Progenitor cell of endocrine pancreas (in vitro differentiated cells): ENCODE results near the gene NUP188. TPM values are rescaled to one million over a fixed set of nuclear protein-coding genes. Genes with fewer than 3 reads are reported as not detected.
A peak's percentile ranks its signal among the peaks of the same experiment; 100 is the strongest.

Experiments
- DNase-seq: peaks from one replicate; pipeline ENCODE4 v3.0.0; 2021; ENCODE audit warnings: low spot score; ENCODE audit not compliant: unreplicated experiment
- H3K27ac Mint-ChIP-seq: 2 replicates; pipeline ENCODE4 v1.8.0; 2021; ENCODE audit warnings: mild to moderate bottlenecking, moderate library complexity, mixed read lengths
- H3K27me3 Mint-ChIP-seq: 2 replicates; pipeline ENCODE4 v1.8.0; 2021; ENCODE audit warnings: mixed read lengths
- H3K36me3 Mint-ChIP-seq: 2 replicates; pipeline ENCODE4 v1.8.0; 2022; ENCODE audit warnings: mixed read lengths; ENCODE audit not compliant: insufficient read depth
- H3K4me1 Mint-ChIP-seq: 2 replicates; pipeline ENCODE4 v1.8.0; 2021; ENCODE audit warnings: low read depth, mixed read lengths
- H3K4me3 Mint-ChIP-seq: 2 replicates; pipeline ENCODE4 v1.8.0; 2021; ENCODE audit warnings: low read depth, mild to moderate bottlenecking, moderate library complexity, mixed read lengths
- H3K9me3 Mint-ChIP-seq: 2 replicates; pipeline ENCODE4 v1.8.0; 2021; ENCODE audit warnings: low read depth, mixed read lengths
- total RNA-seq: library from RNA; stranded (reverse); gene quantifications from 2 replicates; pipeline ENCODE4 v1.2.1, GENCODE V29; 2021
- TF ChIP-seq, protein P1 (sequence below): fragments of 200-600 bp; sonication (generic); IDR thresholded peaks from one replicate; pipeline ENCODE4 v1.5.0; 2021; ENCODE audit warnings: antibody characterized with exemption, mild to moderate bottlenecking; ENCODE audit not compliant: unreplicated experiment

Gene NUP188
- total RNA-seq, 1 donor from 2014 or later: 74.8 TPM

DNA sequence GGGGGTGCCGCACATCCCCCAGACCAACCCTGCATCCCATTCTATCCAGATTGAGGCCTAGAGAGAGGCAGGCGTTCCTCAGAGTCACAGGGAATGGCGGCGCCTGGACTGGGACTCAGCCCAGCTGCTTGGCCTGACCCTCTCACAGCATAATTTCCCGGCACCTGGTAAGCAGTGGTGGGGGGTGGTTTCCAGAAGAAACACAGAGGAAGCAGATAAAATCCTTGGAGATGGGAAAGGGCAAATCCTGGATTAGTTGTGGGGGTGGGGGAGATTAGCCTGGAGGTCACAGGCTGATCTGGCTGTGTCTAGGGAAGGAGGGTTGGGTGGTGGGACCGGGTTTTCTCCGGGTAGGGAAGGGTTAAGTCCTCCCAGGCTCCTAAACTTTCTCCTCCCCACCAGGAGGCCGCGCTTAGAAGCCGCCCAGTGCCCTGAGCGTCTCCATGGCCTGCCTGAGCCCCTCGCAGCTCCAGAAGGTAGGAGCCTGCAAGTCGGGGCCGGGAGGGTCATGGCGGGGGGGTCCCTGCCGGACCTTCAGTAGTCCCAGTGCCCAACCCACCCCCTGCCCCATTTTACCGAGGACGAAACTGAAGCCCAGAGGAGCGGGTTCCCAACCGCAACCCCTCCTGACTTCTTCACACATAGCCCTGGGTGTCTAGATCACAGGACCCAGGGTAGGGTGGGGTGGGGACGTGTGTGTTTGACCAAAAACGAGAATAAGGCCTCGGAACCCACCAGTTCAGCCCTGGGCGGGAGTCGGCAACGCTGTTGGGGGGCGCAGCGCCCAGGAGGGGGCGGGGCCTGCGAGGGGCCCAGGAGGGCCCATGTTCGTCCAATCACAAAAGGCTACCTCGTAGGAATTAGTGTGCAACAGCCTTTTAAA lies 25.4 kb upstream of the NUP188 start:
- H3K36me3 Mint-ChIP-seq: peaks cover 2% of the 10 kb centered on the region
- peak overlapping the region; percentile 83 for H3K4me3 Mint-ChIP-seq
- peak; percentile 50 for DNase-seq
- H3K27me3 Mint-ChIP-seq: no peaks in the 10 kb centered on the region
- TF ChIP-seq, protein P1, sequence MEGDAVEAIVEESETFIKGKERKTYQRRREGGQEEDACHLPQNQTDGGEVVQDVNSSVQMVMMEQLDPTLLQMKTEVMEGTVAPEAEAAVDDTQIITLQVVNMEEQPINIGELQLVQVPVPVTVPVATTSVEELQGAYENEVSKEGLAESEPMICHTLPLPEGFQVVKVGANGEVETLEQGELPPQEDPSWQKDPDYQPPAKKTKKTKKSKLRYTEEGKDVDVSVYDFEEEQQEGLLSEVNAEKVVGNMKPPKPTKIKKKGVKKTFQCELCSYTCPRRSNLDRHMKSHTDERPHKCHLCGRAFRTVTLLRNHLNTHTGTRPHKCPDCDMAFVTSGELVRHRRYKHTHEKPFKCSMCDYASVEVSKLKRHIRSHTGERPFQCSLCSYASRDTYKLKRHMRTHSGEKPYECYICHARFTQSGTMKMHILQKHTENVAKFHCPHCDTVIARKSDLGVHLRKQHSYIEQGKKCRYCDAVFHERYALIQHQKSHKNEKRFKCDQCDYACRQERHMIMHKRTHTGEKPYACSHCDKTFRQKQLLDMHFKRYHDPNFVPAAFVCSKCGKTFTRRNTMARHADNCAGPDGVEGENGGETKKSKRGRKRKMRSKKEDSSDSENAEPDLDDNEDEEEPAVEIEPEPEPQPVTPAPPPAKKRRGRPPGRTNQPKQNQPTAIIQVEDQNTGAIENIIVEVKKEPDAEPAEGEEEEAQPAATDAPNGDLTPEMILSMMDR: no peak
- H3K4me1 Mint-ChIP-seq: peaks cover 6% of the 10 kb centered on the region
- no peaks in the 10 kb centered on the region for H3K9me3 Mint-ChIP-seq
- H3K27ac Mint-ChIP-seq: peak overlapping the region; percentile 96

DNA sequence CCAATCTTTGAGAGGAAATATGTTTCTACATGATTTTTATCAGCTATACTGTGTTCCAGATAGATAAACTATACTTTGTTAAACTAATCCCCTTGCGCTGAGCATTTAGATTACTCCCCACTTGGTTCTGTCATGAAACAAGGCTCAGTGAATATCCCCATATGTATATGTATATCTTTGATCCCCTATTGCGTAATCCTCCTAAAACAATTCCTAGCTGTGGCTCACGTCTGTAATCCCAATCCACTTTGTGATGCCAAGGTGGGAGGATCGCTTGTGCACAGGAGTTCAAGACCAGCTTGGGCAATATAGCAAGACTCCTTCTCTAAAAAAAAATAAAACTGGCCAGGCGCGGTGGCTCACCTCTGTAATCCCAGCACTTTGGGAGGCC lies 24.0 kb upstream of the NUP188 start:
- DNase-seq: no peak
- Mint-ChIP-seq H3K36me3 (peaks cover 2% of the 10 kb centered on the region), H3K4me1 (peaks cover 9% of the 10 kb centered on the region), H3K9me3 (no peaks in the 10 kb centered on the region), H3K4me3 (no peak overlapping the region), H3K27me3 (no peaks in the 10 kb centered on the region), H3K27ac (no peak overlapping the region)
- TF ChIP-seq, protein P1: no peak

GRCh38 chr9:128927731-128928411 lies 19.6 kb upstream of the NUP188 start:
- H3K27ac Mint-ChIP-seq: peak overlapping the region; percentile 76
- H3K4me3 Mint-ChIP-seq: no peak overlapping the region

GRCh38 chr9:128928624-128929023 lies 18.9 kb upstream of the NUP188 start:
- no peak for DNase-seq
- Mint-ChIP-seq H3K27me3 (no peaks in the 10 kb centered on the region), H3K36me3 (peaks cover 2% of the 10 kb centered on the region), H3K27ac (no peak overlapping the region), H3K9me3 (no peaks in the 10 kb centered on the region), H3K4me3 (no peak overlapping the region), H3K4me1 (peaks cover 4% of the 10 kb centered on the region)
- TF ChIP-seq, protein P1: no peak

More at GRCh38 chr9:128927731-128928411, 19.6 kb upstream of the NUP188 start:
- Mint-ChIP-seq H3K36me3 (peaks cover 2% of the 10 kb centered on the region), H3K9me3 (no peaks in the 10 kb centered on the region), H3K4me1 (peaks cover 4% of the 10 kb centered on the region), H3K27me3 (no peaks in the 10 kb centered on the region)
- TF ChIP-seq, protein P1: peak; percentile 88
- DNase-seq: peak; percentile 47

- TF ChIP-seq, protein P1: no peak
- no peaks in the 10 kb centered on the region for H3K9me3 Mint-ChIP-seq
- no peak overlapping the region for H3K27ac Mint-ChIP-seq
- no peak for DNase-seq
- no peak overlapping the region for H3K4me3 Mint-ChIP-seq
- peaks cover 4% of the 10 kb centered on the region for H3K4me1 Mint-ChIP-seq
- H3K36me3 Mint-ChIP-seq: peaks cover 2% of the 10 kb centered on the region
- no peaks in the 10 kb centered on the region for H3K27me3 Mint-ChIP-seq
Measured at GRCh38 chr9:128929560-128929959, 17.9 kb upstream of the NUP188 start.
